DND-41 (cell line): ENCODE results near the gene SYNE3.

ENCODE experiments used
- ATAC-seq: fragments of 200-7000 bp; cut with Tn5 transposase; 3 replicates; pipeline ENCODE4 v1.9.1; 2021; ENCODE audit warnings: low read depth; ENCODE audit not compliant: insufficient read depth
- DNase-seq: peaks from one replicate; pipeline ENCODE4 v3.0.0-alpha.2; 2020
- H2AFZ ChIP-seq: 2 replicates; pipeline ENCODE4 v1.6.0; 2012; ENCODE audit warnings: low read depth, low read length
- H3K27ac ChIP-seq: 2 replicates; pipeline ENCODE4 v1.5.1; 2012; ENCODE audit warnings: low read length, inconsistent platforms
- H3K27me3 ChIP-seq: fragments of 200-600 bp; sonication (generic); 2 replicates; pipeline ENCODE4 v1.6.0; 2012; ENCODE audit warnings: low read length, mild to moderate bottlenecking, inconsistent platforms; ENCODE audit not compliant: insufficient read depth, poor library complexity
- H3K36me3 ChIP-seq: 2 replicates; pipeline ENCODE4 v1.5.1; 2012; ENCODE audit warnings: low read length, inconsistent platforms; ENCODE audit not compliant: insufficient read depth
- H3K4me1 ChIP-seq: 2 replicates; pipeline ENCODE4 v1.5.1; 2012; ENCODE audit warnings: mild to moderate bottlenecking, low read length; ENCODE audit not compliant: insufficient read depth
- H3K4me2 ChIP-seq: 2 replicates; pipeline ENCODE4 v1.6.0; 2012; ENCODE audit warnings: mild to moderate bottlenecking, moderate library complexity, low read length, inconsistent platforms; ENCODE audit not compliant: insufficient read depth
- H3K4me3 ChIP-seq, 2 experiments: fragments of 200-600 bp in 1 of 2; shearing (Covaris generic) in 1 of 2; 2 replicates each; pipeline ENCODE4 v1.5.1; 2012 to 2016; ENCODE audit warnings: inconsistent platforms in 2 of 2, low read length in 2 of 2, mild to moderate bottlenecking in 2 of 2, low read depth in 1 of 2, moderate library complexity in 1 of 2
- H3K79me2 ChIP-seq: 2 replicates; pipeline ENCODE4 v1.6.0; 2012; ENCODE audit warnings: low read length, inconsistent platforms; ENCODE audit not compliant: insufficient read depth
- H3K9ac ChIP-seq: 2 replicates; pipeline ENCODE4 v1.6.0; 2012; ENCODE audit warnings: low read depth, mild to moderate bottlenecking, inconsistent platforms, low read length, moderate library complexity
- H3K9me3 ChIP-seq: 2 replicates; pipeline ENCODE4 v1.5.1; 2012; ENCODE audit warnings: low read length, moderate library complexity, mild to moderate bottlenecking, inconsistent platforms; ENCODE audit not compliant: insufficient read depth, severe bottlenecking
- H4K20me1 ChIP-seq: 2 replicates; pipeline ENCODE4 v1.6.0; 2012; ENCODE audit warnings: low read length; ENCODE audit not compliant: insufficient read depth
- EZH2 ChIP-seq: IDR thresholded peaks from 3 replicates; pipeline ENCODE4 v1.6.1; 2012; ENCODE audit warnings: borderline replicate concordance, low read depth, mild to moderate bottlenecking, moderate library complexity, low read length, inconsistent platforms; ENCODE audit not compliant: severe bottlenecking
- TF ChIP-seq, protein P1 (sequence below): IDR thresholded peaks from 2 replicates; pipeline ENCODE4 v1.5.1; 2012; ENCODE audit warnings: borderline replicate concordance, low read length, moderate library complexity, mild to moderate bottlenecking; ENCODE audit not compliant: poor library complexity, severe bottlenecking; ENCODE audit errors: extremely low read depth

SYNE3 gene

DNA sequence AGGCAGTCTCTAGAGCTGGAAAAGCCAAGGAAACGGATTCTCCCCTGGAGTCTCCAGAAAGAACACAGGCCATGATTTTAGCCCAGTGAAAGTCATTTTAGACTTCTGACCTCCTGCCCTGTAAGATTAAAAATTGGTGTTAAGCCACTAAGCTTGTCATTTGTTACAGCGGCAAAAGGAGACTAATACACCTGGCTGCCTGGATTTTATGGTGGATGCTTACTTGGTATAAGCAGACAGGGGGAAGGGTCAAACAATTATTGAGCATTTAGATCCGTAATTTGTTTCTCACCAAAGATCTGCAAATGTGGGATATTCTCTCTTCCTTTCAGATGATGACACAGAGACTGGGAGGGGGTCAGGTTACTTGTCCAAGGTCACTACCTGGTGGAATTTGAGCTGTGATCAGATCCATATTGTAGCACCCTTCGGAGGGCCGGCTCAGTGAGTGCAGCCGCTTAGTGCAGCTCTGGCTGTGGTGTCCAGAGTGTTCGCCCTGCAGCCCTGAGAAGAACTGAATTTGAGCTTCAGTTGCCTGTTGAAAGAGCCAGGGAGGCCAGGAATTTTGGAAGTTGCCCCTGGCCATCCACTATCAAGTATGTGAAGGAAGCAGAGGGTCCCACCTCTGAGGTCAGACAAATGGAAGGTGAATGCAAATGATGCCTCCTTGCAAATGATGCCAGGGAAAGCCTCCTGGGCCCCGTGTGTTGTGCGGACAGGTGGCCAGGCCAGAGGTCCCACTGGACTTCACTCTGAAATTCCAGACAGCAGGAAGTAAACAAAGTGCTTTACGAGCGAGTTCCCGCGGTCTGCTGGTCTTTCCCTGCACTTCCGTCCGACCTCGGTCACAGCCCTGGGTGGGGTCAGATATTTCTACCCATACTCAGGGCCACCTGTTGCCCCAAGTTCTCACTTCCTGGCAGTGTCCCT, 33.5 kb upstream of the SYNE3 start:
- H4K20me1 ChIP-seq = peaks cover 14% of the 10 kb centered on the region
- no peak overlapping the region for H3K9ac ChIP-seq
- H3K4me3 ChIP-seq = no peak overlapping the region
- DNase-seq = no peak
- H3K27me3 ChIP-seq = no peaks in the 10 kb centered on the region
- no peaks in the 10 kb centered on the region for H3K4me1 ChIP-seq
- H2AFZ ChIP-seq = no peak overlapping the region
- no peaks in the 10 kb centered on the region for H3K9me3 ChIP-seq
- H3K36me3 ChIP-seq = peaks cover 18% of the 10 kb centered on the region
- H3K79me2 ChIP-seq = no peaks in the 10 kb centered on the region
- H3K27ac ChIP-seq = no peak overlapping the region
- no peak for TF ChIP-seq EZH2
- TF ChIP-seq, protein P1, sequence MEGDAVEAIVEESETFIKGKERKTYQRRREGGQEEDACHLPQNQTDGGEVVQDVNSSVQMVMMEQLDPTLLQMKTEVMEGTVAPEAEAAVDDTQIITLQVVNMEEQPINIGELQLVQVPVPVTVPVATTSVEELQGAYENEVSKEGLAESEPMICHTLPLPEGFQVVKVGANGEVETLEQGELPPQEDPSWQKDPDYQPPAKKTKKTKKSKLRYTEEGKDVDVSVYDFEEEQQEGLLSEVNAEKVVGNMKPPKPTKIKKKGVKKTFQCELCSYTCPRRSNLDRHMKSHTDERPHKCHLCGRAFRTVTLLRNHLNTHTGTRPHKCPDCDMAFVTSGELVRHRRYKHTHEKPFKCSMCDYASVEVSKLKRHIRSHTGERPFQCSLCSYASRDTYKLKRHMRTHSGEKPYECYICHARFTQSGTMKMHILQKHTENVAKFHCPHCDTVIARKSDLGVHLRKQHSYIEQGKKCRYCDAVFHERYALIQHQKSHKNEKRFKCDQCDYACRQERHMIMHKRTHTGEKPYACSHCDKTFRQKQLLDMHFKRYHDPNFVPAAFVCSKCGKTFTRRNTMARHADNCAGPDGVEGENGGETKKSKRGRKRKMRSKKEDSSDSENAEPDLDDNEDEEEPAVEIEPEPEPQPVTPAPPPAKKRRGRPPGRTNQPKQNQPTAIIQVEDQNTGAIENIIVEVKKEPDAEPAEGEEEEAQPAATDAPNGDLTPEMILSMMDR = no peak
- H3K4me2 ChIP-seq = no peak overlapping the region
- no peak for ATAC-seq

DNA sequence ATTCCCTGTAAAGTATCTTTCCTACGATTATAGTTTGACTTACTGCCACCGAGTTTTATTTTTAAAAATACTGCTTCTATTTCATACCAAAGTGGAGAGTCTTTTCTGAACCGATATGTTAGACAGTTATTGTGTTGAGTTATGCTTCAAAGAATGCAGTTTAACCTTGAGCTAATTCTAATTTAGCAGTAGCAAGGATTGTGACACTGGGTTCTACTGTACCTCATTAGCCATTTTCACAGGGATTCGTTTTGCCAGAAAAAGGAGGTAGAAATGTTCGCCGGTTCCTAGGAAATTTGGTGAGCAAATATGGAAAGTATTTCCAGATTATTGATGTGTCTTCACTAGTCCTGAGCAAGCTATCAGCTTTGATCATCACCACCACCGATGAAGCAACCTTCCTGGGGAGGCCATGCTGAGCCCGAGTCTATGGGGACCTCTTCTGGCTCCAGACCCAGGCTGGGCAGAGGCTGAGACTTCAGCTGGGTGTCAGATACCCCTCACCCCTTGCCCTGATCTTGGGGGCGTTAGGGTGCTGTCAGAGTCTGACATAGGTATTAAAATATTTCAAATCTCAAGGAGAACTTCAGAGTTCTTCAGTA, 32.0 kb upstream of the SYNE3 start:
- Histone ChIP-seq H3K36me3 (peaks cover 33% of the 10 kb centered on the region), H3K4me2 (no peak overlapping the region), H3K4me1 (no peaks in the 10 kb centered on the region)

DNA sequence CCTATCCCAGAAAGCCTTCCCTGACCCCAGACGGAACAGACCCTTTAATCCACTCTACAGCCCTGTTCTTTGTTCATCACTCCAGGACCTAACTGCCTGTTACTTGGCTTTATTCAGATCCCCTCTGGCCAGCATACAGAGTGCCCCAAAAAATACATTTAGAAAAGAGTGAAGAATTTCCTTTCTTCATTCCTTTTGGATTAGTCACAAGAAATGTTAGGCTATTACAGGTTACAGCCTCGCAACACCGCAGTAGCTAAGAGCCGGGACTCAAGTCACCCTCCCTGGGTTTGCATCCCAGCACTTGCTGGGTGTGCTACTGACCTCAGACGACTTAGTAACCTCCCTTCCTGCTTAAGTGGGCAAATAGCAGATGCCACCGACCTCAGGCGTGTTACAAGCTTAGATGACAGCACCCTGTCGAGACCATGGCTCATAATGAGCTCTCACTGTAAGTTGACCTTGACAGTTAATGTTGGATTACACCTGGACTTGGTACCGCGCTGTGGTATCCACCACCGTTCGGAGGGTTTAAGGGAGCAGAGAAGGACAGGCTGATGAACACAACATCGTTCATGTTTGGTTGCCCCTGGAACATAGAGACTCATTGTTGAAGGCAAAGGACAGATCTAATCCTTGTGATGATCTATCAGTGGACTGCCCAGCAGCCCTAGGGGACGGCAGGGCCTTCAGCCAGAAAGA, 31.3 kb upstream of the SYNE3 start:
- Histone ChIP-seq H2AFZ (no peak overlapping the region), H3K9me3 (no peaks in the 10 kb centered on the region), H3K9ac (no peak overlapping the region), H4K20me1 (peaks cover 28% of the 10 kb centered on the region), H3K27ac (no peak overlapping the region), H3K27me3 (no peaks in the 10 kb centered on the region), H3K79me2 (peaks cover 13% of the 10 kb centered on the region), H3K4me1 (no peaks in the 10 kb centered on the region), H3K4me3 (no peak overlapping the region), H3K36me3 (peaks cover 33% of the 10 kb centered on the region), H3K4me2 (no peak overlapping the region)
- DNase-seq (no peak), ATAC-seq (no peak)
- TF ChIP-seq EZH2 = no peak
- TF ChIP-seq, protein P1 = no peak

More for the DNA sequence above, 32.0 kb upstream of the SYNE3 start:
- Histone ChIP-seq H3K4me3 (no peak overlapping the region), H3K9me3 (no peaks in the 10 kb centered on the region), H3K9ac (no peak overlapping the region), H3K27me3 (no peaks in the 10 kb centered on the region), H3K79me2 (peaks cover 7% of the 10 kb centered on the region; the same call in 1 of the 2 replicates), H4K20me1 (peaks cover 24% of the 10 kb centered on the region), H2AFZ (no peak overlapping the region), H3K27ac (no peak overlapping the region)
- no peak for ATAC-seq
- no peak for DNase-seq
- TF ChIP-seq, protein P1 = no peak
- TF ChIP-seq EZH2 = no peak
